HEK293T (cell line): ENCODE measurements around the gene KAT6B.

Source experiments
- CTCF ChIA-PET: fragments of 350-600 bp; formaldehyde crosslinking; extraction: SDS; loops from one replicate; lab custom pipeline; 2021; ENCODE audit warnings: antibody characterized with exemption, inconsistent platforms; lab: Yijun Ruan, JAX
- POLR2A ChIA-PET: fragments of 350-600 bp; formaldehyde crosslinking; extraction: SDS; loops from one replicate; lab custom pipeline; 2020; ENCODE audit warnings: antibody characterized with exemption, inconsistent platforms; lab: Yijun Ruan, JAX
- DNase-seq: peaks from one replicate; pipeline ENCODE4 v3.0.0; 2012; ENCODE audit warnings: mixed read lengths; ENCODE audit errors: extremely low spot score
- ARNT ChIP-seq: fragments of 450-650 bp; IDR thresholded peaks from 2 replicates; pipeline ENCODE4 v1.6.1; 2017; ENCODE audit warnings: mild to moderate bottlenecking
- BHLHE40 ChIP-seq: fragments of 450-650 bp; IDR thresholded peaks from 2 replicates; pipeline ENCODE4 v1.6.1; 2016; ENCODE audit warnings: mild to moderate bottlenecking, moderate library complexity, borderline replicate concordance
- CTBP1 ChIP-seq: fragments of 450-650 bp; IDR thresholded peaks from 2 replicates; pipeline ENCODE4 v1.6.1; 2016; ENCODE audit warnings: borderline replicate concordance
- ELF4 ChIP-seq: fragments of 450-650 bp; IDR thresholded peaks from 2 replicates; pipeline ENCODE4 v1.6.1; 2017; ENCODE audit warnings: antibody characterized with exemption
- FOXA1 ChIP-seq: fragments of 450-650 bp; IDR thresholded peaks from 2 replicates; pipeline ENCODE4 v1.6.1; 2016; ENCODE audit warnings: mild to moderate bottlenecking
- FOXK2 ChIP-seq: fragments of 450-650 bp; IDR thresholded peaks from 2 replicates; pipeline ENCODE4 v1.6.1; 2016; ENCODE audit warnings: mild to moderate bottlenecking
- FOXM1 ChIP-seq: fragments of 450-650 bp; IDR thresholded peaks from 2 replicates; pipeline ENCODE4 v1.6.1; 2017; ENCODE audit warnings: mild to moderate bottlenecking, borderline replicate concordance
- HDGF ChIP-seq: fragments of 450-650 bp; IDR thresholded peaks from 2 replicates; pipeline ENCODE4 v1.6.1; 2017; ENCODE audit warnings: antibody characterized with exemption, borderline replicate concordance
- L3MBTL2 ChIP-seq: fragments of 450-650 bp; conservative IDR thresholded peaks from 2 replicates; pipeline ENCODE4 v1.6.1; 2016; ENCODE audit warnings: mild to moderate bottlenecking
- LEF1 ChIP-seq: fragments of 450-650 bp; IDR thresholded peaks from 2 replicates; pipeline ENCODE4 v1.6.1; 2017; ENCODE audit warnings: mild to moderate bottlenecking, borderline replicate concordance
- NFRKB ChIP-seq: fragments of 450-650 bp; IDR thresholded peaks from 2 replicates; pipeline ENCODE4 v1.6.1; 2016; ENCODE audit warnings: mild to moderate bottlenecking, moderate library complexity
- PKNOX1 ChIP-seq: fragments of 450-650 bp; IDR thresholded peaks from 2 replicates; pipeline ENCODE4 v1.6.1; 2016
- SP1 ChIP-seq: fragments of 450-650 bp; IDR thresholded peaks from 2 replicates; pipeline ENCODE4 v1.6.1; 2017
- SUZ12 ChIP-seq: fragments of 450-650 bp; IDR thresholded peaks from 2 replicates; pipeline ENCODE4 v1.6.1; 2016; ENCODE audit warnings: mild to moderate bottlenecking
- TARDBP ChIP-seq: fragments of 450-650 bp; IDR thresholded peaks from 2 replicates; pipeline ENCODE4 v1.6.1; 2016
- ZNF384 ChIP-seq: fragments of 450-650 bp; IDR thresholded peaks from 2 replicates; pipeline ENCODE4 v1.6.1; 2016

KAT6B gene

GRCh38 chr10:74960670-74961069 lies 134.3 kb downstream of the KAT6B start:
- POLR2A ChIA-PET, result no interaction called here
- no peak for DNase-seq
- CTCF ChIA-PET, result no interaction called here
- TF ChIP-seq BHLHE40 (no peak), NFRKB (no peak), L3MBTL2 (no peak), LEF1 (no peak)

GRCh38 chr10:74962517-74962916 lies 136.1 kb downstream of the KAT6B start:
- POLR2A ChIA-PET, result no interaction called here
- no peak for TF ChIP-seq ARNT
- no peak for TF ChIP-seq FOXM1
- no peak for TF ChIP-seq L3MBTL2
- TF ChIP-seq BHLHE40, result no peak
- TF ChIP-seq NFRKB, result no peak
- TF ChIP-seq ELF4, result no peak
- no peak for TF ChIP-seq CTBP1
- TF ChIP-seq PKNOX1, result no peak
- TF ChIP-seq SP1, result no peak
- TF ChIP-seq LEF1, result no peak
- TF ChIP-seq FOXA1, result no peak
- TF ChIP-seq FOXK2, result no peak
- TF ChIP-seq TARDBP, result no peak
- TF ChIP-seq SUZ12, result no peak
- no peak for TF ChIP-seq ZNF384
- no peak for TF ChIP-seq HDGF
- DNase-seq, result no peak
- CTCF ChIA-PET, result no interaction called here

GRCh38 chr10:74963549-74963948 lies 137.1 kb downstream of the KAT6B start:
- ChIA-PET POLR2A (no interaction called here), CTCF (no interaction called here)
- DNase-seq, result no peak
- no peak for TF ChIP-seq FOXA1
- no peak for TF ChIP-seq ZNF384

- ChIA-PET CTCF (interaction anchor here (0.6 kb wide), 2 partner anchors 1088 to 1991 kb away, joined by 3 to 6 read pairs; no protein-coding TSS in a partner anchor), POLR2A (no interaction called here)
- TF ChIP-seq FOXM1 (no peak), SUZ12 (no peak), PKNOX1 (peak; percentile 17; the same call in 1 of the 2 replicates)
- DNase-seq, result no peak
Observed at GRCh38 chr10:74967911-74968666, 141.7 kb downstream of the KAT6B start.

GRCh38 chr10:74968667-74969061 lies 142.3 kb downstream of the KAT6B start:
- TF ChIP-seq FOXM1 (no peak), ELF4 (no peak), LEF1 (no peak), ZNF384 (no peak), ARNT (no peak), SUZ12 (no peak), PKNOX1 (no peak), NFRKB (no peak), HDGF (no peak), SP1 (no peak), L3MBTL2 (no peak), FOXK2 (no peak), FOXA1 (no peak), TARDBP (no peak), BHLHE40 (no peak), CTBP1 (no peak)
- ChIA-PET POLR2A (no interaction called here), CTCF (no interaction called here)
- DNase-seq, result no peak

- ChIA-PET CTCF (no interaction called here), POLR2A (no interaction called here)
- TF ChIP-seq NFRKB, result no peak
- TF ChIP-seq TARDBP, result no peak
- no peak for TF ChIP-seq ARNT
- TF ChIP-seq LEF1, result no peak
- DNase-seq, result no peak
Observed at GRCh38 chr10:74969093-74969492, 142.7 kb downstream of the KAT6B start.

GRCh38 chr10:74969530-74969929 lies 143.1 kb downstream of the KAT6B start:
- no peak for TF ChIP-seq BHLHE40
- no peak for TF ChIP-seq ELF4
- no peak for TF ChIP-seq TARDBP
- no peak for TF ChIP-seq HDGF
- TF ChIP-seq FOXA1, result no peak
- TF ChIP-seq SP1, result no peak
- no peak for TF ChIP-seq NFRKB
- no peak for TF ChIP-seq PKNOX1
- TF ChIP-seq ZNF384, result no peak
- no peak for TF ChIP-seq CTBP1
- no peak for TF ChIP-seq L3MBTL2
- TF ChIP-seq FOXM1, result no peak
- no peak for TF ChIP-seq SUZ12
- no peak for TF ChIP-seq LEF1
- no peak for TF ChIP-seq ARNT
- TF ChIP-seq FOXK2, result no peak
- ChIA-PET CTCF (interaction anchor here (0.5 kb wide), 1 partner anchor 15 kb away, joined by 3 read pairs; no protein-coding TSS in a partner anchor), POLR2A (no interaction called here)
- DNase-seq, result no peak
